Heart left ventricle (tissue), 13 donors: Measurements from ENCODE around the gene TREH.

Source experiments
- CTCF ChIP-seq, 12 donors: fragments of 200-600 bp; sonication (generic) in 4 of 12; IDR thresholded peaks; one replicate each; pipeline versions ENCODE4 v1.5.0 to v1.8.0; 2018 to 2022; ENCODE audit warnings: antibody characterized with exemption in 12 of 12, mild to moderate bottlenecking in 5 of 12
- POLR2A ChIP-seq, 2 donors: fragments of 450-650 bp; IDR thresholded peaks; one replicate each; pipeline ENCODE4 v1.6.1; 2017; ENCODE audit warnings: antibody characterized with exemption in 2 of 2, mild to moderate bottlenecking in 2 of 2, moderate library complexity in 2 of 2
- donor health status: ischemic (EF 13 %, LVEDD 7.1; RV severe dilation, severe dysfunction).
- donor health status: DM: no; HTN: yes; CAD: no.
- donor health status: DM: no; HTN: no; CAD: no.
- donor health status: ischemic (EF 25% LVEDD 6.9; RV normal size, moderate dysfunction).
- donor health status: ischemic (EF 25% LVEDD 5.7; RV mildly dilated, moderate dysfunction).
- donor health status: ischemic (EF 35%, LVEDD 5.7; RV mildly dilated, moderate dysfunction).
- donor health status: nonischemic (EF 11% LVEDD 7.7; RV severe dilation, severe dysfunction).
- donor health status: DM: yes; HTN: yes; CAD: no.
- donor health status: PGD.
- donor health status: ischemic (EF 29% LVEDD 5.4; RV normal size, mild dysfunction).
- donor health status: nonischemic (EF 23%, LVEDD 6.1; RV moderate dilation, normal function).

GRCh38 chr11:118705791-118706545, 26.5 kb upstream of the TREH start:
- TF ChIP-seq CTCF (IDR thresholded peaks at IDR 0.05), result no peak
- no peak for TF ChIP-seq POLR2A (IDR thresholded peaks at IDR 0.05)
